Lower leg skin (tissue), 3 donors: ENCODE results near the gene AJAP1.

ENCODE experiments used
- POLR2A ChIP-seq, 2 donors: fragments of 450-650 bp; IDR thresholded peaks; one replicate each; pipeline ENCODE4 v1.6.1; 2016 to 2017; ENCODE audit warnings: antibody characterized with exemption in 2 of 2, mild to moderate bottlenecking in 1 of 2, moderate library complexity in 1 of 2
- TF ChIP-seq, protein P1 (sequence below), 3 donors: fragments of 450-650 bp; IDR thresholded peaks; one replicate each; pipeline ENCODE4 v1.5.1; 2016; ENCODE audit warnings: antibody characterized with exemption in 3 of 3, mild to moderate bottlenecking in 3 of 3, moderate library complexity in 2 of 3

GRCh38 chr1:4676253-4676652 is 21.8 kb downstream of the AJAP1 start:
- TF ChIP-seq, protein P1, sequence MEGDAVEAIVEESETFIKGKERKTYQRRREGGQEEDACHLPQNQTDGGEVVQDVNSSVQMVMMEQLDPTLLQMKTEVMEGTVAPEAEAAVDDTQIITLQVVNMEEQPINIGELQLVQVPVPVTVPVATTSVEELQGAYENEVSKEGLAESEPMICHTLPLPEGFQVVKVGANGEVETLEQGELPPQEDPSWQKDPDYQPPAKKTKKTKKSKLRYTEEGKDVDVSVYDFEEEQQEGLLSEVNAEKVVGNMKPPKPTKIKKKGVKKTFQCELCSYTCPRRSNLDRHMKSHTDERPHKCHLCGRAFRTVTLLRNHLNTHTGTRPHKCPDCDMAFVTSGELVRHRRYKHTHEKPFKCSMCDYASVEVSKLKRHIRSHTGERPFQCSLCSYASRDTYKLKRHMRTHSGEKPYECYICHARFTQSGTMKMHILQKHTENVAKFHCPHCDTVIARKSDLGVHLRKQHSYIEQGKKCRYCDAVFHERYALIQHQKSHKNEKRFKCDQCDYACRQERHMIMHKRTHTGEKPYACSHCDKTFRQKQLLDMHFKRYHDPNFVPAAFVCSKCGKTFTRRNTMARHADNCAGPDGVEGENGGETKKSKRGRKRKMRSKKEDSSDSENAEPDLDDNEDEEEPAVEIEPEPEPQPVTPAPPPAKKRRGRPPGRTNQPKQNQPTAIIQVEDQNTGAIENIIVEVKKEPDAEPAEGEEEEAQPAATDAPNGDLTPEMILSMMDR (IDR thresholded peaks at IDR 0.05) = no peak
- no peak for TF ChIP-seq POLR2A (IDR thresholded peaks at IDR 0.05)
